CD4-positive, alpha-beta T cell treated with Interleukin-1 beta for 1 hour (primary cell): ENCODE data around the gene ZNF221.

Source experiments
- DNase-seq, 2 donors: peaks; one replicate each; pipeline ENCODE4 v3.0.0-alpha.2; 2020 to 2022

Gene ZNF221

GRCh38 chr19:43960411-43960810, 9.4 kb downstream of the ZNF221 start:
- no peak for DNase-seq

GRCh38 chr19:43966079-43966694, 15.2 kb downstream of the ZNF221 start:
- DNase-seq: no peak

GRCh38 chr19:43976732-43977131, 25.7 kb downstream of the ZNF221 start:
- DNase-seq: no peak

GRCh38 chr19:43983544-43983911, 32.5 kb downstream of the ZNF221 start:
- no peak for DNase-seq

- DNase-seq: peak; percentile 79 to 82
Measured at GRCh38 chr19:43983912-43984686, 33.1 kb downstream of the ZNF221 start, which contains the start of gene ZNF155. Gene ZNF155 (plus strand): TSS chr19:43984188. CDS start chr19:43988544, 4,356 bp downstream.

GRCh38 chr19:43984687-43985000, 33.6 kb downstream of the ZNF221 start:
- no peak for DNase-seq

- DNase-seq: no peak
Measured at GRCh38 chr19:43997631-43998290, 46.7 kb downstream of the ZNF221 start.

GRCh38 chr19:44002212-44002565, 51.2 kb downstream of the ZNF221 start:
- DNase-seq: no peak

- peak; percentile 91 for DNase-seq
Measured at GRCh38 chr19:44002566-44003460, 51.8 kb downstream of the ZNF221 start, which contains the start of gene ZNF230. Gene ZNF230 (plus strand): TSS chr19:44002957. CDS start chr19:44007079, 4,122 bp downstream.

- DNase-seq: peak in 1 of 2 donors; percentile 14
Measured at GRCh38 chr19:44003461-44004009, 52.5 kb downstream of the ZNF221 start.

- no peak for DNase-seq
Measured at GRCh38 chr19:44005973-44006372, 54.9 kb downstream of the ZNF221 start.

- DNase-seq: no peak
Measured at GRCh38 chr19:44007473-44007872, 56.4 kb downstream of the ZNF221 start.

GRCh38 chr19:44010468-44010867, 59.4 kb downstream of the ZNF221 start:
- no peak for DNase-seq
